ENCODE results near the gene NPIPB8.

DNA sequence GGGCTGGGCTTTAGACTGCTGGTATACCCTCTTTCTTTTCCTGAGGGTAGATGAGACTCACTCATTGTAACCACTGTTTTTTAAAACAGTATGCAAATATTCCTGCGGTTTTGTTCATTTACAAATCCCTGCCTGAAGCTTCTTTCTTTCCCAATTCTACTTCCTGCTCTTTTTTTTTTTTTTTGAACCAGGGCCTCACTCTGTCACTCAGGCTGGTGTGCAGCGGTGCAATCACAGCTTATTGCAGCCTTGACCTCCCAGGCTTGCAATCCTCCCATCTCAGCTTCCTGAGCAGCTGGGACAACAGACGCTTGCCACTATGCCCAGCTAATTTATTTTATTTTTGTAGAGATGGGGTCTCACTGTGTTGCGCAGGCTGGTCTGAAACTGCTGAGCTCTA lies 20.0 kb upstream of the NPIPB8 start:
- TF ChIP-seq POLR2A (IDR thresholded peaks at IDR 0.05) (no peak), CTCF (IDR thresholded peaks at IDR 0.05) (no peak), POLR2AphosphoS5 (IDR thresholded peaks at IDR 0.05) (no peak)

All from breast epithelium (tissue), 3 donors.